CD14-positive monocyte (primary cell): ENCODE results near the gene MAD1L1. TPM values are rescaled to one million over a fixed set of nuclear protein-coding genes. Genes with fewer than 3 reads are reported as not detected.

Experiments used
- DNase-seq, 3 donors: peaks; one replicate each; pipeline ENCODE4 v3.0.0-alpha.2; 2011 to 2022
- H2AFZ ChIP-seq: 2 replicates; pipeline ENCODE4 v1.6.0; 2012; ENCODE audit warnings: mild to moderate bottlenecking, low read depth, low read length, inconsistent platforms; ENCODE audit not compliant: insufficient read depth, poor library complexity, severe bottlenecking
- H3K27ac ChIP-seq, 2 donors: 1 replicate in 1 of 2; 2 replicates in 1 of 2; pipeline ENCODE4 v1.5.1; 2012 to 2013; ENCODE audit warnings: low read length in 2 of 2, control low read depth in 1 of 2, inconsistent platforms in 1 of 2, low read depth in 1 of 2, mild to moderate bottlenecking in 1 of 2
- H3K27me3 ChIP-seq, 2 donors: one replicate each; pipeline versions ENCODE4 v1.6.0 to v1.6.1; 2011 to 2013; ENCODE audit warnings: low read length in 2 of 2; ENCODE audit not compliant: control insufficient read depth in 2 of 2, insufficient read depth in 2 of 2
- H3K36me3 ChIP-seq, 2 donors: replicated peaks in 1 of 2; 1 replicate in 1 of 2; 2 replicates in 1 of 2; pipeline versions ENCODE4 v1.5.1 to v1.6.1; 2012 to 2013; ENCODE audit warnings: low read length in 2 of 2, control low read depth in 1 of 2, inconsistent platforms in 1 of 2, mild to moderate bottlenecking in 1 of 2; ENCODE audit not compliant: insufficient read depth in 2 of 2, control insufficient read depth in 1 of 2
- H3K4me1 ChIP-seq, 2 donors: 1 replicate in 1 of 2; 2 replicates in 1 of 2; pipeline versions ENCODE4 v1.5.1 to v1.6.1; 2012 to 2013; ENCODE audit warnings: low read length in 2 of 2, control low read depth in 1 of 2, inconsistent platforms in 1 of 2, mild to moderate bottlenecking in 1 of 2, moderate library complexity in 1 of 2; ENCODE audit not compliant: insufficient read depth in 2 of 2, control insufficient read depth in 1 of 2
- H3K4me2 ChIP-seq: replicated peaks from 2 replicates; pipeline ENCODE3; 2012; ENCODE audit warnings: low read length, moderate library complexity, mild to moderate bottlenecking; ENCODE audit not compliant: poor library complexity, severe bottlenecking; ENCODE audit errors: extremely low read depth
- H3K4me3 ChIP-seq, 3 experiments: fragments of 200-600 bp in 1 of 3; sonication (generic) in 1 of 3; replicated peaks in 1 of 3; 1 replicate in 2 of 3; 2 replicates in 1 of 3; pipeline ENCODE4 v1.5.1; 2011 to 2013; ENCODE audit warnings: low read length in 3 of 3, mild to moderate bottlenecking in 3 of 3, control low read depth in 2 of 3, low read depth in 2 of 3, inconsistent platforms in 1 of 3, moderate library complexity in 1 of 3
- H3K79me2 ChIP-seq: 2 replicates; pipeline ENCODE4 v1.6.0; 2012; ENCODE audit warnings: mild to moderate bottlenecking, control low read depth, inconsistent platforms, low read length, moderate library complexity; ENCODE audit not compliant: insufficient read depth
- H3K9ac ChIP-seq: 2 replicates; pipeline ENCODE4 v1.6.0; 2017; ENCODE audit warnings: low read length, mild to moderate bottlenecking; ENCODE audit not compliant: insufficient read depth, poor library complexity, severe bottlenecking
- H3K9me3 ChIP-seq, 2 donors: replicated peaks in 1 of 2; 1 replicate in 1 of 2; 2 replicates in 1 of 2; pipeline versions ENCODE4 v1.5.1 to v1.6.1; 2012 to 2013; ENCODE audit warnings: low read length in 2 of 2, control low read depth in 1 of 2; ENCODE audit not compliant: control insufficient read depth in 1 of 2, insufficient read depth in 1 of 2
- H4K20me1 ChIP-seq: 2 replicates; pipeline ENCODE4 v1.6.0; 2012; ENCODE audit warnings: mild to moderate bottlenecking, low read length, control low read depth, moderate library complexity; ENCODE audit not compliant: insufficient read depth
- H3K27ac Mint-ChIP-seq, 7 donors: one replicate each; pipeline ENCODE4 v1.8.0; 2020; ENCODE audit warnings: mild to moderate bottlenecking in 7 of 7, mixed read lengths in 7 of 7, moderate library complexity in 6 of 7, inconsistent platforms in 2 of 7
- H3K27me3 Mint-ChIP-seq, 3 donors: one replicate each; pipeline ENCODE4 v1.8.0; 2021 to 2022; ENCODE audit warnings: low read depth in 3 of 3, mild to moderate bottlenecking in 3 of 3, mixed read lengths in 3 of 3, moderate library complexity in 3 of 3, inconsistent platforms in 1 of 3
- H3K36me3 Mint-ChIP-seq, 2 donors: one replicate each; pipeline ENCODE4 v1.8.0; 2020; ENCODE audit warnings: mixed read lengths in 2 of 2, inconsistent platforms in 1 of 2, mild to moderate bottlenecking in 1 of 2
- H3K4me1 Mint-ChIP-seq: one replicate; pipeline ENCODE4 v1.8.0; 2020; ENCODE audit warnings: mild to moderate bottlenecking, mixed read lengths
- H3K4me3 Mint-ChIP-seq, 2 donors: one replicate each; pipeline ENCODE4 v1.8.0; 2020; ENCODE audit warnings: mild to moderate bottlenecking in 2 of 2, mixed read lengths in 2 of 2, moderate library complexity in 1 of 2
- H3K9me3 Mint-ChIP-seq, 7 donors: one replicate each; pipeline ENCODE4 v1.8.0; 2020 to 2022; ENCODE audit warnings: mixed read lengths in 7 of 7, mild to moderate bottlenecking in 6 of 7, moderate library complexity in 6 of 7, inconsistent platforms in 2 of 7
- CTCF ChIP-seq: fragments of 200-600 bp; IDR thresholded peaks from one replicate; pipeline ENCODE4 v1.8.0; 2022; ENCODE audit warnings: antibody characterized with exemption, mild to moderate bottlenecking
- WGBS: methylation state at CpG from one replicate; pipeline ENCODE4 v1.1.5; 2013; ENCODE audit warnings: missing lambda C conversion rate; ENCODE audit not compliant: insufficient coverage; 5-methylcytosine and 5-hydroxymethylcytosine counted together
- intact Hi-C, 2 donors: fragments of 100-400 bp; cut with micrococcal nuclease; formaldehyde crosslinking; loops; one replicate each; pipeline versions ENCODE4 v1.15.0 to v1.15.1; 2023
- polyA plus RNA-seq, 3 donors: library from polyadenylated mRNA; depleted of rRNA in 1 of 3; unstranded in 2 of 3; stranded (reverse) in 1 of 3; fragments of 300-500 nt in 2 of 3; fragments of >200 nt in 1 of 3; fragmentation: Illumina TruSeq in 2 of 3; gene quantifications; 1 replicate in 2 of 3; 2 replicates in 1 of 3; pipeline ENCODE4 v1.2.3, GENCODE V29; 2012 to 2021

MAD1L1 gene
- polyA plus RNA-seq, 3 donors: 22.0 to 39.4 (median 33.2) TPM

- no peak for TF ChIP-seq CTCF
- intact Hi-C loops: no loop called here
- WGBS: 94% methylated on average over 24 of the region's 26 CpGs
- H3K27ac ChIP-seq: no peak overlapping the region
- H3K9ac ChIP-seq: no peak overlapping the region
- no peaks in the 10 kb centered on the region for H3K27me3 Mint-ChIP-seq
- H3K9me3 Mint-ChIP-seq: no peaks in the 10 kb centered on the region
- no peaks in the 10 kb centered on the region for H3K27me3 ChIP-seq
- peaks cover 14 to 25% of the 10 kb centered on the region in 2 donors for H3K36me3 Mint-ChIP-seq
- H3K4me3 Mint-ChIP-seq: no peak overlapping the region
- no peaks in the 10 kb centered on the region for H3K9me3 ChIP-seq
- no peak overlapping the region for H3K4me2 ChIP-seq
- H3K27ac Mint-ChIP-seq: no peak overlapping the region
- H3K36me3 ChIP-seq: peaks cover 0 to 13% of the 10 kb centered on the region in 2 donors
- H3K4me1 Mint-ChIP-seq: no peaks in the 10 kb centered on the region
- no peaks in the 10 kb centered on the region for H3K4me1 ChIP-seq
- H3K4me3 ChIP-seq: no peak overlapping the region
- H2AFZ ChIP-seq: no peak overlapping the region
- no peak for DNase-seq
- H4K20me1 ChIP-seq: peaks cover 35% of the 10 kb centered on the region
- H3K79me2 ChIP-seq: no peaks in the 10 kb centered on the region
Measured at GRCh38 chr7:1902231-1902855, 330.4 kb downstream of the MAD1L1 start.

GRCh38 chr7:1901431-1902210 lies 331.1 kb downstream of the MAD1L1 start:
- H3K4me1 ChIP-seq: no peaks in the 10 kb centered on the region
- no peak overlapping the region for H2AFZ ChIP-seq
- 97% methylated on average over 14 of the region's 18 CpGs for WGBS
- Mint-ChIP-seq H3K36me3 (peaks cover 21 to 32% of the 10 kb centered on the region in 2 donors), H3K9me3 (no peaks in the 10 kb centered on the region), H3K27me3 (no peaks in the 10 kb centered on the region), H3K27ac (peak overlapping the region in 1 of 7 donors; percentile 46), H3K4me1 (no peaks in the 10 kb centered on the region), H3K4me3 (no peak overlapping the region)
- H4K20me1 ChIP-seq: peaks cover 32% of the 10 kb centered on the region
- H3K36me3 ChIP-seq: peaks cover 0 to 20% of the 10 kb centered on the region in 2 donors
- no peak for TF ChIP-seq CTCF
- H3K27me3 ChIP-seq: no peaks in the 10 kb centered on the region
- intact Hi-C loops: no loop called here
- H3K9ac ChIP-seq: no peak overlapping the region
- H3K4me2 ChIP-seq: no peak overlapping the region
- no peaks in the 10 kb centered on the region for H3K79me2 ChIP-seq
- H3K27ac ChIP-seq: no peak overlapping the region
- DNase-seq: no peak
- H3K9me3 ChIP-seq: no peaks in the 10 kb centered on the region
- no peak overlapping the region for H3K4me3 ChIP-seq
